Neural progenitor cell (in vitro differentiated cells): Measurements from ENCODE around the gene OR52N4. TPM values are rescaled to one million over a fixed set of nuclear protein-coding genes. Genes with fewer than 3 reads are reported as not detected.
A peak's percentile ranks its signal among the peaks of the same experiment; 100 is the strongest.

ENCODE experiments used
- DNase-seq: peaks from one replicate; pipeline ENCODE4 v3.0.0-alpha.2; 2016; ENCODE audit warnings: low spot score
- H2AFZ ChIP-seq: fragments of 200-600 bp; sonication (generic); replicated peaks from 2 replicates; pipeline ENCODE4 v1.6.1; 2016; ENCODE audit warnings: antibody characterized with exemption
- H3F3A ChIP-seq: fragments of 200-600 bp; sonication (generic); 2 replicates; pipeline ENCODE4 v1.6.1; 2016; ENCODE audit warnings: antibody characterized with exemption, low read depth
- H3K27ac ChIP-seq: fragments of 200-600 bp; sonication (generic); 2 replicates; pipeline ENCODE4 v1.5.1; 2016; ENCODE audit warnings: mild to moderate bottlenecking
- H3K27me3 ChIP-seq: fragments of 200-600 bp; sonication (generic); 2 replicates; pipeline ENCODE4 v1.6.1; 2016; ENCODE audit warnings: mild to moderate bottlenecking, moderate library complexity
- H3K36me3 ChIP-seq: fragments of 200-600 bp; sonication (generic); 2 replicates; pipeline ENCODE4 v1.5.1; 2016
- H3K4me1 ChIP-seq: fragments of 200-600 bp; sonication (generic); 2 replicates; pipeline ENCODE4 v1.6.1; 2016; ENCODE audit warnings: mixed run types
- H3K4me2 ChIP-seq: fragments of 200-600 bp; sonication (generic); 2 replicates; pipeline ENCODE4 v1.6.1; 2016
- H3K4me3 ChIP-seq: fragments of 200-600 bp; sonication (generic); 2 replicates; pipeline ENCODE4 v1.5.1; 2016
- H3K79me2 ChIP-seq: fragments of 200-600 bp; sonication (generic); 2 replicates; pipeline ENCODE4 v1.6.1; 2016; ENCODE audit warnings: low read depth
- H3K9ac ChIP-seq: fragments of 200-600 bp; sonication (generic); 2 replicates; pipeline ENCODE4 v1.6.1; 2016
- H3K9me3 ChIP-seq: fragments of 200-600 bp; sonication (generic); 2 replicates; pipeline ENCODE4 v1.5.1; 2016; ENCODE audit warnings: low read depth
- H4K20me1 ChIP-seq: fragments of 200-600 bp; sonication (generic); 2 replicates; pipeline ENCODE4 v1.6.1; 2016; ENCODE audit warnings: low read depth
- H3K27ac Mint-ChIP-seq: 3 replicates; pipeline ENCODE4 v1.8.0; 2021; ENCODE audit warnings: mixed read lengths
- H3K27me3 Mint-ChIP-seq: 2 replicates; pipeline ENCODE4 v1.8.0; 2022; ENCODE audit warnings: low read depth, mild to moderate bottlenecking, inconsistent platforms, moderate library complexity, mixed read lengths; ENCODE audit not compliant: insufficient read depth
- H3K36me3 Mint-ChIP-seq: 3 replicates; pipeline ENCODE4 v1.8.0; 2021; ENCODE audit warnings: mixed read lengths
- H3K4me1 Mint-ChIP-seq: 3 replicates; pipeline ENCODE4 v1.8.0; 2021; ENCODE audit warnings: mixed read lengths
- H3K4me3 Mint-ChIP-seq: 3 replicates; pipeline ENCODE4 v1.8.0; 2021; ENCODE audit warnings: mild to moderate bottlenecking, moderate library complexity, mixed read lengths
- H3K9me3 Mint-ChIP-seq: 3 replicates; pipeline ENCODE4 v1.8.0; 2020; ENCODE audit warnings: mixed read lengths
- CTCF ChIP-seq: fragments of 200-600 bp; sonication (generic); IDR thresholded peaks from 2 replicates; pipeline ENCODE4 v1.5.1; 2017; ENCODE audit warnings: antibody characterized with exemption, mild to moderate bottlenecking
- EZH2 ChIP-seq: fragments of 200-600 bp; sonication (generic); IDR thresholded peaks from 2 replicates; pipeline ENCODE4 v1.6.1; 2017; ENCODE audit warnings: antibody characterized with exemption, mild to moderate bottlenecking, moderate library complexity
- EZH2phosphoT487 ChIP-seq: fragments of 200-600 bp; sonication (generic); IDR thresholded peaks from 2 replicates; pipeline ENCODE4 v1.6.1; 2017; ENCODE audit warnings: antibody characterized with exemption
- total RNA-seq: library from RNA; depleted of rRNA; stranded (reverse); fragments of >200 nt; gene quantifications from 2 replicates; pipeline ENCODE4 v1.2.3, GENCODE V29; 2015; ENCODE audit warnings: low replicate concordance

Gene OR52N4
- total RNA-seq, 1 donor from 2014 or later, result not detected

- H3F3A ChIP-seq, result no peaks in the 10 kb centered on the region
- no peaks in the 10 kb centered on the region for H3K9me3 ChIP-seq
- Mint-ChIP-seq H3K4me3 (no peak overlapping the region), H3K4me1 (peaks cover 9% of the 10 kb centered on the region), H3K27me3 (no peaks in the 10 kb centered on the region), H3K36me3 (no peaks in the 10 kb centered on the region), H3K9me3 (peaks cover 2% of the 10 kb centered on the region), H3K27ac (no peak overlapping the region)
- no peaks in the 10 kb centered on the region for H3K79me2 ChIP-seq
- no peaks in the 10 kb centered on the region for H3K4me1 ChIP-seq
- H4K20me1 ChIP-seq, result no peaks in the 10 kb centered on the region
- TF ChIP-seq CTCF, result no peak
- TF ChIP-seq EZH2, result no peak
- TF ChIP-seq EZH2phosphoT487, result no peak
- H3K4me3 ChIP-seq, result no peak overlapping the region
- no peak overlapping the region for H3K4me2 ChIP-seq
- no peak for DNase-seq
- H3K36me3 ChIP-seq, result no peaks in the 10 kb centered on the region
- no peak overlapping the region for H3K9ac ChIP-seq
- H2AFZ ChIP-seq, result no peak overlapping the region
- H3K27me3 ChIP-seq, result no peaks in the 10 kb centered on the region
- H3K27ac ChIP-seq, result no peak overlapping the region
These were observed 17.0 kb upstream of the OR52N4 start for GRCh38 chr11:5737091-5737490.

- Mint-ChIP-seq H3K36me3 (no peaks in the 10 kb centered on the region), H3K4me3 (no peak overlapping the region)
These were observed 16.2 kb upstream of the OR52N4 start for GRCh38 chr11:5737670-5738392.

GRCh38 chr11:5738431-5738830 is 15.6 kb upstream of the OR52N4 start:
- Histone ChIP-seq H3K9ac (no peak overlapping the region), H3K4me2 (no peak overlapping the region), H3K9me3 (no peaks in the 10 kb centered on the region), H3K4me1 (no peaks in the 10 kb centered on the region), H3F3A (no peaks in the 10 kb centered on the region), H3K27me3 (no peaks in the 10 kb centered on the region), H3K27ac (no peak overlapping the region), H2AFZ (no peak overlapping the region), H4K20me1 (no peaks in the 10 kb centered on the region), H3K36me3 (no peaks in the 10 kb centered on the region), H3K4me3 (no peak overlapping the region), H3K79me2 (no peaks in the 10 kb centered on the region)
- Mint-ChIP-seq H3K27ac (no peak overlapping the region), H3K4me3 (no peak overlapping the region), H3K36me3 (no peaks in the 10 kb centered on the region), H3K9me3 (peaks cover 2% of the 10 kb centered on the region), H3K4me1 (peaks cover 9% of the 10 kb centered on the region), H3K27me3 (no peaks in the 10 kb centered on the region)
- DNase-seq, result no peak
- no peak for TF ChIP-seq EZH2phosphoT487
- no peak for TF ChIP-seq CTCF
- no peak for TF ChIP-seq EZH2

More at GRCh38 chr11:5737670-5738392, 16.2 kb upstream of the OR52N4 start:
- peaks cover 2% of the 10 kb centered on the region for H3K9me3 Mint-ChIP-seq
- Histone ChIP-seq H3K27ac (no peak overlapping the region), H3K9ac (no peak overlapping the region), H3K27me3 (no peaks in the 10 kb centered on the region), H3F3A (no peaks in the 10 kb centered on the region), H3K4me2 (no peak overlapping the region), H3K4me1 (no peaks in the 10 kb centered on the region), H3K79me2 (no peaks in the 10 kb centered on the region), H3K36me3 (no peaks in the 10 kb centered on the region), H3K4me3 (no peak overlapping the region), H2AFZ (no peak overlapping the region), H4K20me1 (no peaks in the 10 kb centered on the region), H3K9me3 (no peaks in the 10 kb centered on the region)
- H3K27ac Mint-ChIP-seq, result no peak overlapping the region
- peak; percentile 22 for DNase-seq
- H3K4me1 Mint-ChIP-seq, result peaks cover 9% of the 10 kb centered on the region
- TF ChIP-seq EZH2 (no peak), EZH2phosphoT487 (no peak), CTCF (no peak)
- H3K27me3 Mint-ChIP-seq, result no peaks in the 10 kb centered on the region
